Measurements from ENCODE around the gene SRL. TPM values are rescaled to one million over a fixed set of nuclear protein-coding genes. Genes with fewer than 3 reads are reported as not detected.

SRL gene
- total and polyA plus RNA-seq, 7 experiments from 2014 or later: not detected

DNA sequence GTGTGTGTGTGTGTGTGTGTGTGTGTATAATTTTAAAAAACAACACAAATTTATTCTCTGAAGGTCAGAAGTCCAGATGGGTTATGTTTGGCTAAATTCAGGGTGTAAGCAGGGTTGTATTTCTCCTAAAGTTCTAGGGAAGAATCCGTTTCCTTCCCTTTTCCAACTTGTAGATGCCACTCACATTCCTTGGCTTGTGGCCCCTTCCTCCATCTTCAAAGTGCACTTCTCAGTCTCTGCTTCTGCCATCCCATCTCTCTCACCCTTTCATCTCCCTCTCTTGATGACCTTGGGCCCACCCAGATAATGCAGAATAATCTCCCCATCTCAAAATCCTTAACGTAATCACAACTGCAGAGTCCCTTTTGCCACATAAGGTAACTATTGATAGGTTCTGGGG, 38.7 kb upstream of the SRL start:
- ChIA-PET CTCF (no interaction called here), POLR2A (no interaction called here)
- no peak overlapping the region for H3K27ac ChIP-seq (ENCODE audit: low read depth, low read length)
- intact Hi-C loops (cut with micrococcal nuclease): no loop called here
- peaks cover 0 to 4% (median 0%) of the 10 kb centered on the region in 7 donors for H3K4me1 Mint-ChIP-seq
- ATAC-seq (no peak), DNase-seq (no peak)
- peaks cover 0 to 4% (median 0%) of the 10 kb centered on the region in 5 donors for H3K36me3 Mint-ChIP-seq
- H3K27me3 ChIP-seq (ENCODE audit: control insufficient read depth in 2 of 2, insufficient read depth in 2 of 2, low read length in 2 of 2): no peaks in the 10 kb centered on the region
- peaks cover 5 to 20% (median 11%) of the 10 kb centered on the region in 5 donors for H3K27me3 Mint-ChIP-seq
- H3K4me3 ChIP-seq (ENCODE audit: low read length): no peak overlapping the region
- no peaks in the 10 kb centered on the region for H3K9me3 ChIP-seq (ENCODE audit: control insufficient read depth in 2 of 3, low read length in 3 of 3)
- H3K4me3 Mint-ChIP-seq: no peak overlapping the region
- H3K36me3 ChIP-seq (ENCODE audit: control insufficient read depth in 2 of 3, insufficient read depth in 3 of 3, low read length in 3 of 3): no peaks in the 10 kb centered on the region
- no peaks in the 10 kb centered on the region for H3K4me1 ChIP-seq (ENCODE audit: control insufficient read depth in 2 of 2, insufficient read depth in 2 of 2, low read length in 2 of 2)
- H3K27ac Mint-ChIP-seq: no peak overlapping the region
- peaks cover 0 to 3% (median 0%) of the 10 kb centered on the region in 11 donors for H3K9me3 Mint-ChIP-seq

DNA sequence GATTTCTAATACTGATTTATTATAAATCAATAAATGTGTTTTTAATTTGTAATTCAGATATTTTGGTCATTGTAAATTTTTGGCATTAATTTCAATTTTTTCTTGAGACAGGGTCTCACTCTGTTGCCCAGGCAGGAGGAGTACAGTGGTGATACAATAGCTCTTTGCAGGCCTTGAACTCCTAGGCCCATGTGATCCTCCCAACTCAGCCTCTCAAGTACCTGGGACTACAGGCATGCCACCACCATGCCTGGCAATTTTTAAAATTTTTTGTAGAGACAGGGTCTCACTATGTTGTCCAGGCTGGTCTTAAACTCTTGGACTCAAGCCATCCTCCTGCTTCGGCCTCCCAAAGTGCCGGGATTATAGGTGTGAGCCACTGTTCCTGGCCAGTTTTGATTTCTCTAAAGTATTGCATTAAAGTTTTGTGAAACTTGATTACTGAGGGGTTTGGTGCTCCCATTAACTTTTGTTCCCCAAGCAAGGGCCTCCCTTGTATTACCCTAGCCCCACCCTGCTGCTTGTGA, 36.2 kb upstream of the SRL start:
- ChIA-PET CTCF (no interaction called here), POLR2A (interaction anchor here (1.1 to 1.2 kb wide), 2 partner anchors 28 to 29 kb away, joined by 3 to 4 read pairs; no protein-coding TSS in a partner anchor)
- no peaks in the 10 kb centered on the region for H3K4me1 ChIP-seq (ENCODE audit: control insufficient read depth in 2 of 2, insufficient read depth in 2 of 2, low read length in 2 of 2)
- H3K4me3 ChIP-seq (ENCODE audit: low read length): no peak overlapping the region
- peaks cover 0 to 2% (median 0%) of the 10 kb centered on the region in 5 donors for H3K27me3 Mint-ChIP-seq
- no peak overlapping the region for H3K4me3 Mint-ChIP-seq
- H3K27ac ChIP-seq (ENCODE audit: low read depth, low read length): no peak overlapping the region
- H3K9me3 ChIP-seq (ENCODE audit: control insufficient read depth in 2 of 3, low read length in 3 of 3): no peaks in the 10 kb centered on the region
- H3K27me3 ChIP-seq (ENCODE audit: control insufficient read depth in 2 of 2, insufficient read depth in 2 of 2, low read length in 2 of 2): no peaks in the 10 kb centered on the region
- H3K36me3 Mint-ChIP-seq: peaks cover 0 to 4% (median 0%) of the 10 kb centered on the region in 5 donors
- no peaks in the 10 kb centered on the region for H3K36me3 ChIP-seq (ENCODE audit: control insufficient read depth in 2 of 3, insufficient read depth in 3 of 3, low read length in 3 of 3)
- DNase-seq: no peak
- H3K4me1 Mint-ChIP-seq: peaks cover 0 to 9% (median 4%) of the 10 kb centered on the region in 7 donors
- no peak for ATAC-seq
- intact Hi-C loops (cut with micrococcal nuclease): loop anchor here in 1 of 2 donors (10.0 kb wide), 1 partner anchor 457 kb away; the partner anchor contains the start of genes ANKS3 and DNAAF8
- H3K27ac Mint-ChIP-seq: peak overlapping the region in 1 of 9 donors; percentile 36
- peaks cover 0 to 3% (median 0%) of the 10 kb centered on the region in 11 donors for H3K9me3 Mint-ChIP-seq

DNA sequence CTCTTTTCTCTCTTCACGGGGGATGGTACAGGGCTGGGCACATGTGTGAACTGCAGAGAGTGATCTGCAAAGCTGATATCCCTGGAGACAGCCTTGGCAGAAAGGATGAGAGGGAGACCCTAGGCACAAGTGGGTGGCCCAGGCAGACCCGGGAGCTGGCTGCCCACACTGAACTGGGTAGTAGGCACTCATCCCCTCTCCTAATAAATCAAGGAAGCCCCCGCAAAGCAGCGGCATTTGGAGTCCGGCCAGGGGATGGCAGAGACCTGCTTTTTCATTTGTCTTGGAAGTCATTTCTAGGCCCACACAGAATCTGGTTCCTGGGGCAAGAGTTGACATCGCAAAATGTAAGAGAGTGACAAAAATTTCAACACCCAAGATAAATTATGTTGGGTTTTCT, 34.0 kb upstream of the SRL start:
- peak overlapping the region in 3 of 9 donors; percentile 4 to 38 (median 21) for H3K27ac Mint-ChIP-seq
- Histone ChIP-seq H3K9me3 (ENCODE audit: control insufficient read depth in 2 of 3, low read length in 3 of 3) (no peaks in the 10 kb centered on the region), H3K27me3 (ENCODE audit: control insufficient read depth in 2 of 2, insufficient read depth in 2 of 2, low read length in 2 of 2) (no peaks in the 10 kb centered on the region), H3K36me3 (ENCODE audit: control insufficient read depth in 2 of 3, insufficient read depth in 3 of 3, low read length in 3 of 3) (peaks cover 0 to 5% (median 0%) of the 10 kb centered on the region in 3 experiments), H3K4me1 (ENCODE audit: control insufficient read depth in 2 of 2, insufficient read depth in 2 of 2, low read length in 2 of 2) (peaks cover 4 to 6% of the 10 kb centered on the region in 2 donors), H3K4me3 (ENCODE audit: low read length) (no peak overlapping the region), H3K27ac (ENCODE audit: low read depth, low read length) (no peak overlapping the region)
- no peak for ATAC-seq
- no peak for DNase-seq
- peaks cover 0 to 8% (median 0%) of the 10 kb centered on the region in 5 donors for H3K36me3 Mint-ChIP-seq
- ChIA-PET POLR2A (no interaction called here), CTCF (interaction anchor here (1.1 kb wide), 1 partner anchor 51 kb away, joined by 3 read pairs; no protein-coding TSS in a partner anchor)
- peak overlapping the region in 1 of 10 donors; percentile 33 for H3K4me3 Mint-ChIP-seq
- H3K27me3 Mint-ChIP-seq: no peaks in the 10 kb centered on the region
- H3K4me1 Mint-ChIP-seq: peaks cover 0 to 12% (median 6%) of the 10 kb centered on the region in 7 donors
- intact Hi-C loops (cut with micrococcal nuclease): loop anchor here in 1 of 2 donors (10.0 kb wide), 1 partner anchor 459 kb away; the partner anchor contains the start of genes ANKS3 and DNAAF8
- peaks cover 0 to 7% (median 1%) of the 10 kb centered on the region in 11 donors for H3K9me3 Mint-ChIP-seq

DNA sequence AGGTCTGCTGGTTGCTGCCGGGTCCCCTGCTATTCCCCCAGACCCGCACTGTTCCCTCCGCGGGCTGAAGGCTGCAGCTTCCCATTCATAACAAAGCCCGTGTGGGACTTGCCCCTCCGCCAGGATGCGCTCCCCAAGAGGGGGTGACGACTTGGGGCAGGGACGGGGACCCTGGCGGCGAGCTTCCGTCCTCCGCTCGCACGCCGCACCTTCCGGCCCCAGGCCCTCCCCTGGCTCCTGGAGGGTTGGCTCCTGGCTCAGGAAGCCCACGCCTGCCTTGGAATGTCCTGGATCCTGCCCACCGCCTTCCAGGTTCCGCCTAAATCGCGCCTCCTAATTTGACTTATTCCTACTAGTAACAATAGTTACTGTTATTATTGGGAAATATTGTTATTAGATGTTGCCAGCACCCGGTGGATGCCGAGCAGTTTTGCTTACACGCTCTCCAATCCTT, 32.0 kb upstream of the SRL start:
- ATAC-seq (peak; percentile 16), DNase-seq (peak in 5 of 9 donors; percentile 35 to 53 (median 46))
- Histone ChIP-seq H3K4me3 (ENCODE audit: low read length) (peak overlapping the region; percentile 65), H3K27ac (ENCODE audit: low read depth, low read length) (peak overlapping the region; percentile 75), H3K27me3 (ENCODE audit: control insufficient read depth in 2 of 2, insufficient read depth in 2 of 2, low read length in 2 of 2) (no peaks in the 10 kb centered on the region), H3K9me3 (ENCODE audit: control insufficient read depth in 2 of 3, low read length in 3 of 3) (no peaks in the 10 kb centered on the region), H3K4me1 (ENCODE audit: control insufficient read depth in 2 of 2, insufficient read depth in 2 of 2, low read length in 2 of 2) (peaks cover 5 to 13% of the 10 kb centered on the region in 2 donors), H3K36me3 (ENCODE audit: control insufficient read depth in 2 of 3, insufficient read depth in 3 of 3, low read length in 3 of 3) (peaks cover 0 to 5% (median 0%) of the 10 kb centered on the region in 3 experiments)
- H3K4me3 Mint-ChIP-seq: peak overlapping the region; percentile 86 to 97 (median 90)
- CTCF ChIA-PET: interaction anchor here (1.1 to 5.6 kb wide), 3 partner anchors 20 to 57 kb away, joined by 3 to 39 read pairs (median 3); no protein-coding TSS in a partner anchor
- H3K27ac Mint-ChIP-seq: peak overlapping the region; percentile 34 to 98 (median 86)
- H3K36me3 Mint-ChIP-seq: peaks cover 0 to 5% (median 0%) of the 10 kb centered on the region in 5 donors
- H3K9me3 Mint-ChIP-seq: peaks cover 0 to 7% (median 0%) of the 10 kb centered on the region in 11 donors
- peaks cover 0 to 18% (median 9%) of the 10 kb centered on the region in 7 donors for H3K4me1 Mint-ChIP-seq
- H3K27me3 Mint-ChIP-seq: no peaks in the 10 kb centered on the region
- POLR2A ChIA-PET: interaction anchor here (0.6 to 3.9 kb wide), 14 partner anchors 10 to 350 kb away, joined by 3 to 65 read pairs (median 4); partner anchors contain the start of gene HMOX2
- intact Hi-C loops (cut with micrococcal nuclease): loop anchor here (1.0 to 10.0 kb wide), 4 partner anchors 33 to 461 kb away; partner anchors contain the start of genes ANKS3 (in 1 of the 2), CDIP1 (in 1 of the 2) and DNAAF8 (in 1 of the 2)

DNA sequence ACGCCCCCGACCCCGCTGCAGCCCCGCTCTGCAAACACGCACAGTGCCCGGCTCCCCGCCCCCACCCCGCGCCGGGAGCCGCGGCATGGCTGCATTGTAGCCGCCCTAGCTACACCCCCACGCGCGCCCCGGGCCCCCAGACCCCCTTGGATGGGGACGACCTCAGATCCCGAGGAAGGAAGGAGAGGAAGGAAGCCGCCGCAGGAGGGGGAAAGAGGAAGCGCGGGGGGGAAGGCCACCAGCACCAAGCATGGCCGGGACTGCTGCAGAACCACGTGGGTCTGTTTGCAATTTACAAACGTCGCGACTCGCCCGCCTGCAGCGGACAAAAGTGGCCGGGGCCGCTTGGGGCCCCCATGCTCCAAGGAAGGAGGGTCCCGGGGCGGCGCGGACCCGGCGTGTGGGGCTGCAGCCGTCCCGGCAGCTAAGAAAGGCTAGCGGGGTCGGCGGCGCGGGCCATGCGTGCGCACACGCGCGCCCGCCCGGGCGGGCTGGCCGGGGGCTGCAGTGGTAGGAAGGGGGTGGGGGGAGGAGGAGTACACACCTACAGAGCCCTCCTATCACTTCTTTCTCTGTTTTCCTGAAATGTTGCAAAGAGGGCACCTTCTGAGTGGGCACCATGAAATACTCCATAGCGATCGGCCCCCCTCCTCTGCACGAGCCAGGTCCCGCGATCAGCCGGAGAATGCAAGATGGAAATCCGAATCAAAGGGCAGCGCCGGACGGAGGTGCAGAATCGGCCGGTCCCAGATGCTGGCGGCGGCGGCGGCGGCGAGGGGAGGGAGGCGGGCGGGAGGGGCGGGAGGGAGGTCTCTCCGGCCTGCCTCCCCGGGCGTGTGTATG, 30.5 kb upstream of the SRL start:
- intact Hi-C loops (cut with micrococcal nuclease): loop anchor here in 1 of 2 donors (5.0 to 10.0 kb wide), 2 partner anchors 265 to 462 kb away; partner anchors contain the start of genes ANKS3, CDIP1 and DNAAF8
- Mint-ChIP-seq H3K27ac (peak overlapping the region; percentile 83 to 98 (median 97)), H3K27me3 (no peaks in the 10 kb centered on the region), H3K4me3 (peak overlapping the region; percentile 88 to 99 (median 94)), H3K4me1 (peaks cover 7 to 22% (median 14%) of the 10 kb centered on the region in 7 donors), H3K9me3 (peaks cover 0 to 7% (median 0%) of the 10 kb centered on the region in 11 donors), H3K36me3 (peaks cover 0 to 5% (median 0%) of the 10 kb centered on the region in 5 donors)
- ChIA-PET CTCF (interaction anchor here (0.9 to 5.6 kb wide), 3 partner anchors 18 to 87 kb away, joined by 3 to 39 read pairs (median 3); no protein-coding TSS in a partner anchor), POLR2A (interaction anchor here (0.6 to 3.9 kb wide), 19 partner anchors 8 to 394 kb away, joined by 3 to 65 read pairs (median 5); partner anchors contain the start of genes CDIP1 and PAM16)
- no peaks in the 10 kb centered on the region for H3K9me3 ChIP-seq (ENCODE audit: control insufficient read depth in 2 of 3, low read length in 3 of 3)
- peaks cover 5 to 13% of the 10 kb centered on the region in 2 donors for H3K4me1 ChIP-seq (ENCODE audit: control insufficient read depth in 2 of 2, insufficient read depth in 2 of 2, low read length in 2 of 2)
- H3K36me3 ChIP-seq (ENCODE audit: control insufficient read depth in 2 of 3, insufficient read depth in 3 of 3, low read length in 3 of 3): peaks cover 0 to 5% (median 0%) of the 10 kb centered on the region in 3 experiments
- peak overlapping the region; percentile 59 for H3K27ac ChIP-seq (ENCODE audit: low read depth, low read length)
- ATAC-seq (peak; percentile 36), DNase-seq (peak in 7 of 9 donors; percentile 41 to 62 (median 57))
- H3K4me3 ChIP-seq (ENCODE audit: low read length): peak overlapping the region; percentile 99
- no peaks in the 10 kb centered on the region for H3K27me3 ChIP-seq (ENCODE audit: control insufficient read depth in 2 of 2, insufficient read depth in 2 of 2, low read length in 2 of 2)

Data from naive thymus-derived CD4-positive, alpha-beta T cell (primary cell).